ENCODE data around the gene SMIM38.

The SMIM38 gene

GRCh38 chr11:69108559-69108958, 47.2 kb upstream of the SMIM38 start:
- Histone ChIP-seq H3K9ac (ENCODE audit: low read depth, low read length, poor library complexity) (no peak overlapping the region), H3K14ac (ENCODE audit: low read length) (no peak overlapping the region), H2AFZ (ENCODE audit: low read length) (no peak overlapping the region), H3K27ac (replicated peaks; ENCODE audit: low read length) (no peak overlapping the region), H3K4me2 (ENCODE audit: insufficient read depth, low read length, poor library complexity, severe bottlenecking) (no peak overlapping the region), H2BK5ac (ENCODE audit: low read length) (no peak overlapping the region), H4K91ac (ENCODE audit: low read depth, low read length, poor library complexity) (no peak overlapping the region), H3K23ac (ENCODE audit: low read depth, low read length, poor library complexity) (no peak overlapping the region), H2BK12ac (ENCODE audit: low read length) (no peak overlapping the region), H2AK5ac (ENCODE audit: low read depth, low read length) (no peak overlapping the region), H3K9me3 (replicated peaks in 1 of 2; ENCODE audit: control insufficient read depth in 2 of 2, insufficient read depth in 1 of 2, low read depth in 1 of 2, low read length in 2 of 2) (peaks cover 0 to 4% of the 10 kb centered on the region in 2 donors), H3K36me3 (replicated peaks in 1 of 2; ENCODE audit: control insufficient read depth in 2 of 2, insufficient read depth in 2 of 2, low read length in 2 of 2) (no peaks in the 10 kb centered on the region), H3K18ac (ENCODE audit: low read length) (no peak overlapping the region), H3K4me1 (ENCODE audit: control insufficient read depth in 2 of 2, insufficient read depth in 1 of 2, low read depth in 1 of 2, low read length in 2 of 2) (no peaks in the 10 kb centered on the region), H3K79me1 (ENCODE audit: low read depth, low read length) (no peaks in the 10 kb centered on the region), H3K4me3 (ENCODE audit: low read length in 2 of 2) (no peak overlapping the region), H2BK15ac (ENCODE audit: low read length) (no peak overlapping the region), H3K4ac (ENCODE audit: low read length) (no peak overlapping the region), H3K27me3 (ENCODE audit: control insufficient read depth in 3 of 3, insufficient read depth in 3 of 3, low read depth in 1 of 3, low read length in 3 of 3) (no peaks in the 10 kb centered on the region), H2BK120ac (ENCODE audit: low read depth, low read length) (no peak overlapping the region), H4K8ac (ENCODE audit: low read depth, low read length) (no peak overlapping the region)
- no peak for DNase-seq (ENCODE audit: low spot score)
- no CpG with 5 or more reads among the region's 5 CpGs for WGBS, 2 donors (ENCODE audit: extremely low coverage in 2 of 2, insufficient read length in 2 of 2, insufficient replicate concordance in 1 of 2)

- Histone ChIP-seq H3K9me3 (replicated peaks in 1 of 2; ENCODE audit: control insufficient read depth in 2 of 2, insufficient read depth in 1 of 2, low read depth in 1 of 2, low read length in 2 of 2) (peaks cover 0 to 4% of the 10 kb centered on the region in 2 donors), H3K36me3 (replicated peaks in 1 of 2; ENCODE audit: control insufficient read depth in 2 of 2, insufficient read depth in 2 of 2, low read length in 2 of 2) (no peaks in the 10 kb centered on the region), H3K4me1 (ENCODE audit: control insufficient read depth in 2 of 2, insufficient read depth in 1 of 2, low read depth in 1 of 2, low read length in 2 of 2) (no peaks in the 10 kb centered on the region), H3K23ac (ENCODE audit: low read depth, low read length, poor library complexity) (no peak overlapping the region), H3K4me3 (ENCODE audit: low read length in 2 of 2) (no peak overlapping the region), H3K4me2 (ENCODE audit: insufficient read depth, low read length, poor library complexity, severe bottlenecking) (no peak overlapping the region), H4K8ac (ENCODE audit: low read depth, low read length) (no peak overlapping the region), H4K91ac (ENCODE audit: low read depth, low read length, poor library complexity) (no peak overlapping the region), H2BK5ac (ENCODE audit: low read length) (no peak overlapping the region), H2AK5ac (ENCODE audit: low read depth, low read length) (no peak overlapping the region), H3K9ac (ENCODE audit: low read depth, low read length, poor library complexity) (no peak overlapping the region), H3K27me3 (ENCODE audit: control insufficient read depth in 3 of 3, insufficient read depth in 3 of 3, low read depth in 1 of 3, low read length in 3 of 3) (no peaks in the 10 kb centered on the region), H3K79me1 (ENCODE audit: low read depth, low read length) (no peaks in the 10 kb centered on the region), H2AFZ (ENCODE audit: low read length) (no peak overlapping the region), H3K27ac (replicated peaks; ENCODE audit: low read length) (no peak overlapping the region), H3K4ac (ENCODE audit: low read length) (no peak overlapping the region), H2BK120ac (ENCODE audit: low read depth, low read length) (no peak overlapping the region), H3K14ac (ENCODE audit: low read length) (no peak overlapping the region), H3K18ac (ENCODE audit: low read length) (no peak overlapping the region), H2BK15ac (ENCODE audit: low read length) (no peak overlapping the region), H2BK12ac (ENCODE audit: low read length) (no peak overlapping the region)
- DNase-seq (ENCODE audit: low spot score), result no peak
- no CpG with 5 or more reads among the region's 2 CpGs for WGBS, 2 donors (ENCODE audit: extremely low coverage in 2 of 2, insufficient read length in 2 of 2, insufficient replicate concordance in 1 of 2)
Observed at GRCh38 chr11:69109101-69109500, 46.6 kb upstream of the SMIM38 start.

GRCh38 chr11:69110451-69110850, 45.3 kb upstream of the SMIM38 start:
- H4K91ac ChIP-seq (ENCODE audit: low read depth, low read length, poor library complexity), result no peak overlapping the region
- peaks cover 0 to under 1% of the 10 kb centered on the region in 2 donors for H3K4me1 ChIP-seq (ENCODE audit: control insufficient read depth in 2 of 2, insufficient read depth in 1 of 2, low read depth in 1 of 2, low read length in 2 of 2)
- H3K79me1 ChIP-seq (ENCODE audit: low read depth, low read length), result no peaks in the 10 kb centered on the region
- no peak overlapping the region for H2BK15ac ChIP-seq (ENCODE audit: low read length)
- H3K27me3 ChIP-seq (ENCODE audit: control insufficient read depth in 3 of 3, insufficient read depth in 3 of 3, low read depth in 1 of 3, low read length in 3 of 3), result peaks cover 0 to 6% (median 0%) of the 10 kb centered on the region in 3 experiments
- WGBS, 2 donors (ENCODE audit: extremely low coverage in 2 of 2, insufficient read length in 2 of 2, insufficient replicate concordance in 1 of 2), result 99 to 100% methylated on average over 2 to 6 of the region's 6 CpGs
- no peak overlapping the region for H3K27ac ChIP-seq (replicated peaks; ENCODE audit: low read length)
- H3K14ac ChIP-seq (ENCODE audit: low read length), result no peak overlapping the region
- no peak overlapping the region for H3K9ac ChIP-seq (ENCODE audit: low read depth, low read length, poor library complexity)
- no peak overlapping the region for H3K4me2 ChIP-seq (ENCODE audit: insufficient read depth, low read length, poor library complexity, severe bottlenecking)
- H2BK120ac ChIP-seq (ENCODE audit: low read depth, low read length), result no peak overlapping the region
- no peak overlapping the region for H3K23ac ChIP-seq (ENCODE audit: low read depth, low read length, poor library complexity)
- no peak overlapping the region for H2AK5ac ChIP-seq (ENCODE audit: low read depth, low read length)
- H2AFZ ChIP-seq (ENCODE audit: low read length), result no peak overlapping the region
- H3K36me3 ChIP-seq (replicated peaks in 1 of 2; ENCODE audit: control insufficient read depth in 2 of 2, insufficient read depth in 2 of 2, low read length in 2 of 2), result no peaks in the 10 kb centered on the region
- H2BK12ac ChIP-seq (ENCODE audit: low read length), result no peak overlapping the region
- DNase-seq (ENCODE audit: low spot score), result no peak
- H2BK5ac ChIP-seq (ENCODE audit: low read length), result no peak overlapping the region
- H3K9me3 ChIP-seq (replicated peaks in 1 of 2; ENCODE audit: control insufficient read depth in 2 of 2, insufficient read depth in 1 of 2, low read depth in 1 of 2, low read length in 2 of 2), result peaks cover 0 to 4% of the 10 kb centered on the region in 2 donors
- H3K4ac ChIP-seq (ENCODE audit: low read length), result no peak overlapping the region
- no peak overlapping the region for H4K8ac ChIP-seq (ENCODE audit: low read depth, low read length)
- no peak overlapping the region for H3K18ac ChIP-seq (ENCODE audit: low read length)
- H3K4me3 ChIP-seq (ENCODE audit: low read length in 2 of 2), result no peak overlapping the region

- Histone ChIP-seq H2BK5ac (ENCODE audit: low read length) (no peak overlapping the region), H2BK15ac (ENCODE audit: low read length) (peak overlapping the region; percentile 5), H3K23ac (ENCODE audit: low read depth, low read length, poor library complexity) (no peak overlapping the region), H3K36me3 (replicated peaks in 1 of 2; ENCODE audit: control insufficient read depth in 2 of 2, insufficient read depth in 2 of 2, low read length in 2 of 2) (no peaks in the 10 kb centered on the region), H3K14ac (ENCODE audit: low read length) (no peak overlapping the region), H3K27me3 (ENCODE audit: control insufficient read depth in 3 of 3, insufficient read depth in 3 of 3, low read depth in 1 of 3, low read length in 3 of 3) (peaks cover 0 to 11% (median 0%) of the 10 kb centered on the region in 3 experiments), H3K9ac (ENCODE audit: low read depth, low read length, poor library complexity) (no peak overlapping the region), H3K27ac (replicated peaks; ENCODE audit: low read length) (no peak overlapping the region), H3K4me2 (ENCODE audit: insufficient read depth, low read length, poor library complexity, severe bottlenecking) (no peak overlapping the region), H3K79me1 (ENCODE audit: low read depth, low read length) (no peaks in the 10 kb centered on the region), H2AK5ac (ENCODE audit: low read depth, low read length) (no peak overlapping the region), H2BK12ac (ENCODE audit: low read length) (no peak overlapping the region), H2AFZ (ENCODE audit: low read length) (no peak overlapping the region), H3K9me3 (replicated peaks in 1 of 2; ENCODE audit: control insufficient read depth in 2 of 2, insufficient read depth in 1 of 2, low read depth in 1 of 2, low read length in 2 of 2) (peaks cover 0 to 4% of the 10 kb centered on the region in 2 donors), H4K8ac (ENCODE audit: low read depth, low read length) (no peak overlapping the region), H3K4me1 (ENCODE audit: control insufficient read depth in 2 of 2, insufficient read depth in 1 of 2, low read depth in 1 of 2, low read length in 2 of 2) (peaks cover 6 to 9% of the 10 kb centered on the region in 2 donors), H4K91ac (ENCODE audit: low read depth, low read length, poor library complexity) (no peak overlapping the region), H3K4ac (ENCODE audit: low read length) (no peak overlapping the region), H3K18ac (ENCODE audit: low read length) (no peak overlapping the region), H2BK120ac (ENCODE audit: low read depth, low read length) (peak overlapping the region; percentile 14), H3K4me3 (ENCODE audit: low read length in 2 of 2) (no peak overlapping the region)
- no CpG with 5 or more reads among the region's 20 CpGs for WGBS, 2 donors (ENCODE audit: extremely low coverage in 2 of 2, insufficient read length in 2 of 2, insufficient replicate concordance in 1 of 2)
- DNase-seq (ENCODE audit: low spot score), result no peak
Observed at GRCh38 chr11:69111624-69112542, 43.9 kb upstream of the SMIM38 start.
